GM08714 (cell line): Measurements from ENCODE around the gene KIF19.

ENCODE experiments used
- H3K4me3 ChIP-seq: fragments of 200-500 bp; sonication (Bioruptor generic); 2 replicates; pipeline ENCODE4 v1.5.1; 2014; ENCODE audit warnings: mild to moderate bottlenecking, low read length, inconsistent platforms
- ZNF274 ChIP-seq: IDR thresholded peaks from 2 replicates; pipeline ENCODE4 v1.6.1; 2012; ENCODE audit warnings: mild to moderate bottlenecking, low read depth, low read length

The KIF19 gene

GRCh38 chr17:74358697-74359096 is 32.7 kb downstream of the KIF19 start:
- TF ChIP-seq ZNF274 = no peak
- no peak overlapping the region for H3K4me3 ChIP-seq

DNA sequence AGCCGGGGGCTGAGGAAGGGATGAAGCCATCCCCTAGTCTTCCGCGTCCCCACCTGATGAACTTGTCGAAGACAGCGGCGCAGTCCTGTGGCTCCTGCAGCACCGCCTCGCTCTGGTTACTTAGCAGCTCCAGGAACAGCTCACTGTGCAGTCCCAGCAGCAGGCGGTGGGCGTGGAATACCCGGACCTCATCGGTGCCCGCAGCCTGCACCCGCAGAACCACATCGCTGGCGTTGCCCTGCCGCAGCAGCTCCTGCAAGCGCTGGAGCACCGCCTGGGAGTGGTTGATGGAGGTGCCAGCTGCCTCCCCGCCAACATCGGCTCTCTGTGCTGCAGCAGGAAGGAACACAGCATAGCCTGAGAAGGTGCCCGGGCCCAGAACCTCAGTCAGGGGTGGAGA is 33.9 kb downstream of the KIF19 start:
- no peak for TF ChIP-seq ZNF274
- no peak overlapping the region for H3K4me3 ChIP-seq

DNA sequence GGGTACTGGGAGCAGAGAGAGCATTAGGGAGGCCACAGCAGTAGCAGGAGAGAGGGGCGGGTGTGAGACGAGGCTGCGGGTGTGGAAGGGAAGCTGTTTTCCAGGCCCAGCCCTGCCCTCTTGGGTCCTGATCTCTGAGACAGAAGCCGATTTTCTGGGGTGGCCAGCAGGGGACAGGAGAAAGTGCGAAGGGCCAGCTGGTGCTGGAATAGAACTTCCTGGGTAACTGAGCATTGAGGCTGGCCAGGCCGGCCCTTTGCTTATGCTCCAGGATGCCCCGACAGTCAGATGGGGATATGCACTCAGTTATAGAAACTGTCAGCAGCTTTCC is 34.8 kb downstream of the KIF19 start:
- TF ChIP-seq ZNF274 = no peak
- H3K4me3 ChIP-seq = no peak overlapping the region

DNA sequence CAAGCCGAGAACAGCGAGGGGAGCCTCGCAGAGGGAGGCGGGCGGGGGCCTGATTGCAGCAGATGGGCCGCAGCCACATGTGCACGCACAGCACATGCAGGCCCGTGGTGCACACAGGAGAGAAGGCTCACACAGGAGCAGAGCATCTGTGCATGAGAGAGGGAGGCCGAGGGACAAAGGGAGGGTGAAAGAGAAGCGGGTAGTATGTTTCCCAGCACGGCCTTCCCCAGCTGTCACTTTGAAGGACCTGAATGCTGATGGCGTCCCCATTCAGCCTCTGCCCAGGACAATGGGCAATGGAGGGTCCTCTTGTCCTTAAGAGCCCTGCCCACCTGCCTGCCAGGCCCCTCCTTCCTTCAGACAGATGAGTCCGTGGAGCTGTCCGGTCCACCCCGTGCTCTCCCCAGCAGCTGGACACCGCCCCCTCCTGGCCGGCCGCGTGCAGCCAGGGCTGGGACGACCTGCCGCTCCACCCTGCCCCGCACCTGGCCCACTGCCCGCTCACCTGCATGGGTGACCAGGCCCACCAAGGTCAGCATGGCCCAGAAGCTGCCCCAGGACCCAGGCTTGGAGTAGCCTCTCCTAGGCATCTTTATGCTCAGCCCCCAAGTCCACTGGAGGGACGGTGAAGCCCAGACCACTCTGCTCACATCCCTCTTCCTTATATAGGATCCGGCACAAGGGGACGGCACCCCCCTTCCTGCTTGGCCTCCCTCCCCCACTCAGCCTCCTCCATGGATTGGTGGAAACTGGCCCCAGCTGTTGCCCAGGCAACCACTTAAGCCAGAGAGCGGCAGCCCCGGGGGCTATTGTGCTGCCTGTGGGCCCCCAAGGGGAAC is 35.4 kb downstream of the KIF19 start, which contains the start of gene BTBD17:
BTBD17 (minus strand) TSS at position 639 of the 839 bp plus-strand sequence; CDS start at position 590, 49 bp downstream.
- no peak for TF ChIP-seq ZNF274
- H3K4me3 ChIP-seq = no peak within 1 kb of the TSS

DNA sequence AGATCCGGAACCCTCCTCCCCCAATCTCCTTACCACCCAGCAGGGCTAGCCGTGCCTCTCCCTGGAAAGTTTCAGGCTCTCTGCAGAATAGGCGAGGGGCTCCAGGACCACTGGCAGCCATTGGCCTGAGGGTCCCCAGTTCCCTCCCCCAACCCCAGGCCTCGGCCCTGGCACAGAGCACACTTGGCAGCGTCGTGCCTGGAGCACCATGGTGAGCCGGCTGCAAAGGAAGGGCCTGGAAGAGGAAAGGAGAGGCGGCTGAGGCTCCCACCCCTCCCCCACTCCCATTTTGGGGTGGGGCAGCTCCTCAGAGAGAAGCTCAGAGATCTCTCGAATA is 36.0 kb downstream of the KIF19 start:
- no peak for TF ChIP-seq ZNF274
- H3K4me3 ChIP-seq = no peak overlapping the region

GRCh38 chr17:74362810-74363498 is 36.9 kb downstream of the KIF19 start:
- H3K4me3 ChIP-seq = no peak overlapping the region
- no peak for TF ChIP-seq ZNF274

DNA sequence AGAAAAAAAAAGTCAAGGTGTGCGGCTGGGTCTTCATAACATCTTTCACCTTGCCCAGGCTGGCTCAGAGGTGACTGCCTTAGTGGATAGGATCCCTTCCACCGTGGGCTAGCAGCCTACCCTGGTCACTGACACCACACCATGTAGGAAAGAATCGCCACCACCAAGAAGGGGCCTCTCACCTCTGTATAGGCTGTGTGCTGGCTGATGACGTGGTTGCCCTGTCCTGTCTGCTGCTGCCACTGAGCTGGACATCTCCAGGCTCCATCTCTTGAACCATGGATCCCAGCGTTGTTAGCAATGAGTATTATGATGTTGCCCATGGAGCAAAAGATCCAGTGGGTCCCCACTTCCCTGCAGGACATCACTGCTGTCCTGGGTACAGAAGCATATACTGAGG is 41.2 kb downstream of the KIF19 start, which contains the start of gene GPR142:
GPR142 (plus strand) TSS at position 301 of the 400 bp plus-strand sequence. CDS start 2,035 bp downstream, outside the sequence.
- no peak for TF ChIP-seq ZNF274
- no peak within 1 kb of the TSS for H3K4me3 ChIP-seq

DNA sequence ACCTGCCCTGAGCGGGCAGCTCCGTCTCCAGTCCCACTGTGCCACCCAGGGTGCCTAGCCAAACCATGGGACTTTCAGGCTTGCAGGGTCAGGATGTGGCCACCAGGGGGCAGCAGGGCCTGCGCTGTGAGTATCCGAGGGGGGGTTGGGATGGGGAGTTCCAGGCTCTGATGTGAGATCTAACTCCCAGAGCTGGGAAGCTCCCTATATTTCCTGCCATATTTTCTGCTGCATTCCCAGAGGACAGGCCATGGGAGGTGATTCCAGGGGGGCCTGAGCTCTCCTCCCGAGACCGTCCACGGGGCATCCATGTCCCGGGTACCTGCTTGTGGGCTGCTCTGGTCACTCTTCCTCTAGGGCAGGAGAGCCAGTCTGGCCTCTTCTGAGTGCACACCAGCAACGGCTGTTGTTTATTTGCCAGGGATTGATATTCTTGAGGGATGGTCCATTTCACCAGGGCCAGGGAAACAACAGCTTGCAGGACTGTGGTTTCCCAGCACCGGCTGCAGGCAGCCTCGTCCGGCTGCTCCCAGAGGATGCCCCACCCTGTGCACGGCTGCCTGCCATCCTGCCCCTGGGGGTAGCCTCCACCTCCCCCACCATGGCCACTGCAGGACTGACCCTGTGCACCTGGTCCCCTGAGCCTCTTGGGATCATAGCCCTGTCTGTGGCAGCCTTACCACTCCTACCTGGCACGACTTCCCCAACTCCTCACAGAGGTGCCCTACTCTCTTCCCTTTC is 42.5 kb downstream of the KIF19 start:
- H3K4me3 ChIP-seq = no peak overlapping the region
- TF ChIP-seq ZNF274 = no peak

GRCh38 chr17:74369221-74369620 is 43.2 kb downstream of the KIF19 start:
- no peak overlapping the region for H3K4me3 ChIP-seq
- no peak for TF ChIP-seq ZNF274

DNA sequence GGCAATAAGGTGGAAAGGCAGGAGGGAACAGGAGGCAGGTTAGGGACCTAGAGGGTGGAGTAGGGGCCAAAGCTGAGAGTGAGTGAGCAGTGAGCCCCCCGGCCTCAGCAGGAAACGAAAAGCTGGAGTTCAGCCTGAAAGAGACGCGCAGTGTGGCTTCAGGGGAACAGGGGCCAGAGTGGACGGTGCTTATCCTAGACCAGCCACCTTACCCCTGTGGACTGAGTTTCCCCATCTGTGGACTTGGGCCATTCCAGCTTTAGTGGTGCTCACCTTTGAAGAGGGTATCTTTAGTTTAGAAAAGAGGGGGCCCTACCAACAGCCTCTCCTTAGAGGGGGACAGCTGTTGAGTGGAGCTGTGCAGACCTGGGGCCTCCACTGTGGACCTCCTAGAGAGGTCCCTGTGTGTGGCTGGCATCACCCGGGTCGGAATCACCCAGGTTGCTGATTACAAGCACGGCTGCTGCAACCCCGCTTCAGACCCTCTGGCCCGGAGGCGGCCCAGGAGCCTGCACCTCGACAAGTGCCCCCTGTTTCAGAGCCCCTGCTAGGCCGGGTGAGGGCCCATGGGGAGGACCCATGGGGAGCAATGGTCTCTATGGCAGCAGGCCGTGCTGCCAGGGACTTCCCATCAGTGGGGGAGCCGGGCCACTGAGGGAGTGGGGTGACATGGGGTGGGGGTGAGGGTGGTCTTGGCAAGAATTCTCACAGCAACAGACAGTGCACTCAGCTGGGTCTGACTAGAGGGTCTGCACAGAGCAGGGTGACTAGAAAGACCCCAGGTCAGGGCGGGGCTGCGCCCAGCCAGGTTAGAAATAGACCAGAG is 43.9 kb downstream of the KIF19 start:
- TF ChIP-seq ZNF274 = no peak

DNA sequence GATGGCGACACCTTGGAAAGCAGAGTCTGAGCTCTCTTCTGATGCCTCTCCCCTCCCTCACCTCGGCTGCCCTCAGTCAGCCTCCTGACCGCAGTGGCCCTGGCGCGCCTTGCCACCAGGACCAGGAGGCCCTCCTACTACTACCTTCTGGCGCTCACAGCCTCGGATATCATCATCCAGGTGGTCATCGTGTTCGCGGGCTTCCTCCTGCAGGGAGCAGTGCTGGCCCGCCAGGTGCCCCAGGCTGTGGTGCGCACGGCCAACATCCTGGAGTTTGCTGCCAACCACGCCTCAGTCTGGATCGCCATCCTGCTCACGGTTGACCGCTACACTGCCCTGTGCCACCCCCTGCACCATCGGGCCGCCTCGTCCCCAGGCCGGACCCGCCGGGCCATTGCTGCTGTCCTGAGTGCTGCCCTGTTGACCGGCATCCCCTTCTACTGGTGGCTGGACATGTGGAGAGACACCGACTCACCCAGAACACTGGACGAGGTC is 45.7 kb downstream of the KIF19 start:
- no peak for TF ChIP-seq ZNF274
- H3K4me3 ChIP-seq = no peak overlapping the region

More for the DNA sequence above, 43.9 kb downstream of the KIF19 start:
- no peak overlapping the region for H3K4me3 ChIP-seq

DNA sequence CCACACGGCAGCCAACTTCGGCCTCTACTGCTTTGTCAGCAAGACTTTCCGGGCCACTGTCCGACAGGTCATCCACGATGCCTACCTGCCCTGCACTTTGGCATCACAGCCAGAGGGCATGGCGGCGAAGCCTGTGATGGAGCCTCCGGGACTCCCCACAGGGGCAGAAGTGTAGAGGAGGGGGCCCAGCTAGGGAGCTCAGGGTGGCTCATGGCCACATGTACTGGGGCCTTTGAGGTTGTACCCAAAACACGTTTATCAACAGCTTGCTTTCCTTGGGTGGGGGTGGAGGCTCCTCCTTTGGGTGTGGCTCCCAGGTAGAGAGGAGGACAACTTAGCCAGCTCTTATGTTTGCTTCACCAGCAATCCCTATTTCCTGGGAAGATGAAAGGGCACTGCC is 46.4 kb downstream of the KIF19 start:
- H3K4me3 ChIP-seq = no peak overlapping the region
- TF ChIP-seq ZNF274 = no peak

- no peak overlapping the region for H3K4me3 ChIP-seq
- no peak for TF ChIP-seq ZNF274
Observed at GRCh38 chr17:74373838-74374606, 48.0 kb downstream of the KIF19 start.
